Transverse colon (tissue), 4 donors: ENCODE data around the gene CPEB4. TPM values are rescaled to one million over a fixed set of nuclear protein-coding genes. Genes with fewer than 3 reads are reported as not detected.

ENCODE experiments used
- DNase-seq: peaks from one replicate; pipeline ENCODE4 v3.0.0-alpha.2; 2019
- H3K27ac ChIP-seq, 4 donors: fragments of 200-600 bp; sonication (generic); 2 replicates each; pipeline ENCODE4 v1.5.1; 2016 to 2018; ENCODE audit warnings: inconsistent platforms in 4 of 4
- H3K27me3 ChIP-seq: fragments of 200-600 bp; sonication (generic); 2 replicates; pipeline ENCODE4 v1.5.1; 2017; ENCODE audit warnings: inconsistent platforms
- H3K36me3 ChIP-seq, 4 donors: fragments of 200-600 bp; sonication (generic); 2 replicates each; pipeline ENCODE4 v1.5.1; 2017 to 2019; ENCODE audit warnings: inconsistent platforms in 4 of 4
- H3K4me1 ChIP-seq, 4 donors: fragments of 200-600 bp; sonication (generic); 2 replicates each; pipeline ENCODE4 v1.5.1; 2017 to 2020; ENCODE audit warnings: inconsistent platforms in 4 of 4
- H3K4me3 ChIP-seq, 4 donors: fragments of 200-600 bp; sonication (generic); 1 replicate in 1 of 4; 2 replicates in 3 of 4; pipeline versions ENCODE4 v1.5.1 to v1.6.1; 2017 to 2019; ENCODE audit warnings: inconsistent platforms in 4 of 4
- H3K9me3 ChIP-seq, 2 donors: fragments of 200-600 bp; sonication (generic); 2 replicates each; pipeline ENCODE4 v1.5.1; 2017 to 2019; ENCODE audit warnings: inconsistent platforms in 2 of 2
- EP300 ChIP-seq: sonication (generic); formaldehyde crosslinking; IDR thresholded peaks from one replicate; pipeline ENCODE4 v1.6.1; 2017; ENCODE audit warnings: antibody characterized with exemption, low read depth
- POLR2A ChIP-seq: fragments of 450-650 bp; IDR thresholded peaks from one replicate; pipeline ENCODE4 v1.6.1; 2016; ENCODE audit warnings: antibody characterized with exemption, mild to moderate bottlenecking, moderate library complexity
- POLR2AphosphoS5 ChIP-seq, 3 donors: sonication (generic); formaldehyde crosslinking; IDR thresholded peaks; one replicate each; pipeline ENCODE4 v1.6.1; 2016; ENCODE audit warnings: antibody characterized with exemption in 3 of 3
- WGBS, 2 donors: methylation state at CpG; one replicate each; pipeline ENCODE4 v1.1.5; 2018; ENCODE audit warnings: low coverage in 1 of 2; 5-methylcytosine and 5-hydroxymethylcytosine counted together
- in situ Hi-C, 4 donors: fragments of 200-750 bp; cut with MboI; loops; one replicate each; pipeline versions ENCODE4 v1.15.0 to v1.15.1; 2017; ENCODE audit warnings: low sequenced_read_pairs in 3 of 4, low pct_ligation_motif_present in 1 of 4, low pct_unique_long_range_greater_than_20kb in 1 of 4
- intact Hi-C: fragments of 100-400 bp; cut with DNase I; formaldehyde crosslinking; loops from one replicate; pipeline ENCODE4 v1.15.1; 2023; ENCODE audit warnings: low total_unique reads
- total RNA-seq, 4 donors: library from RNA; depleted of rRNA; stranded (reverse); fragments of >200 nt; gene quantifications; one replicate each; pipeline ENCODE4 v1.1.0, GENCODE V29; 2016
- TF ChIP-seq, protein P1 (sequence below), 5 experiments: fragments of 200-600 bp in 3 of 5; fragments of 450-650 bp in 2 of 5; sonication (generic) in 3 of 5; IDR thresholded peaks; 1 replicate in 2 of 5; 2 replicates in 3 of 5; pipeline ENCODE4 v1.5.1; 2016 to 2017; ENCODE audit warnings: antibody characterized with exemption in 5 of 5, inconsistent platforms in 3 of 5, mild to moderate bottlenecking in 2 of 5, moderate library complexity in 1 of 5

The CPEB4 gene
- total RNA-seq, 4 donors from 2014 or later: 23.6 to 67.7 (median 36.5) TPM

DNA sequence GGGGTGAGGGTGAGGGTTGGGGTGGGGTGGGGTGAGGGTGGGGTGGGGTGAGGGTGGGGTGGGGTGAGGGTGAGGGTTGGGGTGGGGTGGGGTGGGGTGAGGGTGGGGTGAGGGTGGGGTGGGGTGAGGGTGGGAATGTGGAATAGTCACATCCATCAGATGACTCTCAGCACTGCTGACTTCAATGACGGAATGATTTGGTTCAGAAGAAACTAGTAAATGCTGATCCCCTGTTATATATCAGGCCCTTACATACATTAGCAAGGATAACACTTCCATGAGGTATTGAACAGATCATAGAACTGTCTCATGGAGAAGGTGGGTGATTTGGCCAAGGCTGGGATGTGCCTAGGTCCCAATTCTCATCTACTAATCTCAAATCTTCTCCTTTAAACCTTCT lies 76.4 kb downstream of the CPEB4 start:
- Histone ChIP-seq H3K27me3 (no peaks in the 10 kb centered on the region), H3K4me1 (peaks cover 0 to 4% (median 0%) of the 10 kb centered on the region in 4 donors), H3K36me3 (peaks cover 0 to 4% (median 0%) of the 10 kb centered on the region in 4 donors), H3K4me3 (no peak overlapping the region), H3K9me3 (no peaks in the 10 kb centered on the region), H3K27ac (no peak overlapping the region)
- intact Hi-C loops (no loop called here), in situ Hi-C loops (loop anchor here in 1 of 4 donors (25.0 kb wide), 1 partner anchor 677 kb away; no protein-coding TSS in a partner anchor)
- WGBS, 2 donors: 60 to 88% methylated on average over 1 of the region's 1 CpG
- TF ChIP-seq POLR2AphosphoS5 (IDR thresholded peaks at IDR 0.05) (no peak), POLR2A (no peak), EP300 (no peak)
- TF ChIP-seq, protein P1, sequence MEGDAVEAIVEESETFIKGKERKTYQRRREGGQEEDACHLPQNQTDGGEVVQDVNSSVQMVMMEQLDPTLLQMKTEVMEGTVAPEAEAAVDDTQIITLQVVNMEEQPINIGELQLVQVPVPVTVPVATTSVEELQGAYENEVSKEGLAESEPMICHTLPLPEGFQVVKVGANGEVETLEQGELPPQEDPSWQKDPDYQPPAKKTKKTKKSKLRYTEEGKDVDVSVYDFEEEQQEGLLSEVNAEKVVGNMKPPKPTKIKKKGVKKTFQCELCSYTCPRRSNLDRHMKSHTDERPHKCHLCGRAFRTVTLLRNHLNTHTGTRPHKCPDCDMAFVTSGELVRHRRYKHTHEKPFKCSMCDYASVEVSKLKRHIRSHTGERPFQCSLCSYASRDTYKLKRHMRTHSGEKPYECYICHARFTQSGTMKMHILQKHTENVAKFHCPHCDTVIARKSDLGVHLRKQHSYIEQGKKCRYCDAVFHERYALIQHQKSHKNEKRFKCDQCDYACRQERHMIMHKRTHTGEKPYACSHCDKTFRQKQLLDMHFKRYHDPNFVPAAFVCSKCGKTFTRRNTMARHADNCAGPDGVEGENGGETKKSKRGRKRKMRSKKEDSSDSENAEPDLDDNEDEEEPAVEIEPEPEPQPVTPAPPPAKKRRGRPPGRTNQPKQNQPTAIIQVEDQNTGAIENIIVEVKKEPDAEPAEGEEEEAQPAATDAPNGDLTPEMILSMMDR (IDR thresholded peaks at IDR 0.05): no peak
- DNase-seq: no peak

DNA sequence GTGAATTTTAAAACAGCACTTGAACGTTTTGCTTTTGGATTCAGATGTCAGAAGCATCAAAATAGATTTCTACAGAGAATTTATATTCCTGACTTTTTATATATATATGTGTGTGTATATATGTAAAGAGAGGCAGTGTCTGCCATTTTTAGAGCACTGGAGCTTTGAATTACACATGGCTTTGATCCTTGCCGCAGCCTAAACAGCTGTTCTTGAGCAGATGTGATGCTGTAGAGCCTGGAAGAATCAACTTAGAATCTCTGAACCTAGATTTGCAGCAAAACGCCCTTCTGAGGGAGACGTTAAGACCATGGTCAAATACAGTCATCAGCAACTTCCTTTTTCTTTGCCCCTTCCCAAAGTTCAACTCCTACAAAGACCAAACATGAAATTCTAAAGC lies 79.1 kb downstream of the CPEB4 start:
- no peak overlapping the region for H3K4me3 ChIP-seq
- no peaks in the 10 kb centered on the region for H3K9me3 ChIP-seq
- TF ChIP-seq POLR2AphosphoS5 (IDR thresholded peaks at IDR 0.05) (no peak), EP300 (no peak), POLR2A (no peak)
- TF ChIP-seq, protein P1 (IDR thresholded peaks at IDR 0.05): no peak
- intact Hi-C loops (no loop called here), in situ Hi-C loops (loop anchor here in 1 of 4 donors (5.0 to 25.0 kb wide), 2 partner anchors 340 to 680 kb away; no protein-coding TSS in a partner anchor)
- 42 to 60% methylated on average over 3 to 4 of the region's 4 CpGs for WGBS, 2 donors
- DNase-seq: no peak
- peaks cover 0 to 4% (median 0%) of the 10 kb centered on the region in 4 donors for H3K4me1 ChIP-seq
- H3K27me3 ChIP-seq: no peaks in the 10 kb centered on the region
- H3K36me3 ChIP-seq: no peaks in the 10 kb centered on the region
- no peak overlapping the region for H3K27ac ChIP-seq

DNA sequence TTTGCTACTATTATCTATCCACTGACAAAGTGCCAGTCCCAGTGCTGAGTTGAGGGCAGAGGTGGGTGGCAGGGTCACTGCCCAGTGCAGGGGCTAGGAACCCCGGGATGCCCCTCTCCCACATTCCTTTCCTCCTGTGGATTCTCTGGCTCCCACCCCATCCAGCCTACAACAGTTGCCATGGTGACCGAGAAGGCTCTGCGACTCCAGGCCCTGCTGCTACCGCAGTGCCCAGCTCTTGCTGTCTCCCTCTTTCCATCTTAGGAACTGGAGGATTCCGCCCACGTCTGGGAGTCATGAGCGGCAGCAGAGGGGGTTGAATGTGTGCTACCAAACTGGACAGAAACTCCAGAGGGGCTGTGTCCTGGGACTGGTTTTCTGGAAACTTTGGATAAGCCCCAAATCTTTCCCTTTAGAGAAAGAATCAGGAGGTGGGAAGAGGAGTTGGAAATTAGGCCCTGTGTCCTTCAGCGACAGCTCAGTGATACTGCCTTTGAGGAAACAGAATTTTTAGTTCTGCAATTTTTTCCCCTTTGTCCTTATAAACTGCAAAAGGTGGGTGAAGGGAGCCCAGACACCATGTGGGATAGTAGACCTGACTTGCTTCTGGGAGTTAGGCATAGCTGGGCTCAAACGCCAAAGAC lies 80.1 kb downstream of the CPEB4 start:
- intact Hi-C loops: no loop called here

More for the DNA sequence above, 80.1 kb downstream of the CPEB4 start:
- no peak for TF ChIP-seq EP300
- no peak for TF ChIP-seq POLR2AphosphoS5 (IDR thresholded peaks at IDR 0.05)
- TF ChIP-seq, protein P1 (IDR thresholded peaks at IDR 0.05): no peak
- no peak for TF ChIP-seq POLR2A
- H3K4me3 ChIP-seq: no peak overlapping the region
- WGBS, 2 donors: 82% methylated on average over 9 of the region's 9 CpGs; no CpG with 5 or more reads in 1 of the 2 donors
- H3K27ac ChIP-seq: no peak overlapping the region
- H3K27me3 ChIP-seq: no peaks in the 10 kb centered on the region
- H3K9me3 ChIP-seq: no peaks in the 10 kb centered on the region
- H3K4me1 ChIP-seq: peaks cover 2 to 6% (median 4%) of the 10 kb centered on the region in 4 donors
- no peak for DNase-seq
- in situ Hi-C loops: loop anchor here in 1 of 4 donors (5.0 to 25.0 kb wide), 2 partner anchors 341 to 681 kb away; no protein-coding TSS in a partner anchor
- no peaks in the 10 kb centered on the region for H3K36me3 ChIP-seq
